Natural killer cell (primary cell): Measurements from ENCODE around the gene COL9A2. TPM values are rescaled to one million over a fixed set of nuclear protein-coding genes. Genes with fewer than 3 reads are reported as not detected.

Experiments used
- ATAC-seq, 3 donors: fragments of 150-1000 bp in 2 of 3; fragments of 200-7000 bp in 1 of 3; cut with Tn5 transposase; 1 replicate in 1 of 3; 2 replicates in 2 of 3; pipeline ENCODE4 v1.10.0; 2021; ENCODE audit warnings: mild to moderate bottlenecking in 2 of 3, moderate library complexity in 2 of 3
- DNase-seq, 2 donors: peaks; one replicate each; pipeline versions ENCODE4 v3.0.0 to v3.0.0-alpha.2; 2013 to 2021; ENCODE audit warnings: mixed read lengths in 1 of 2
- H3K27ac ChIP-seq: one replicate; pipeline ENCODE4 v1.5.1; 2013; ENCODE audit warnings: mild to moderate bottlenecking, low read length
- H3K27me3 ChIP-seq: one replicate; pipeline ENCODE4 v1.6.1; 2013; ENCODE audit warnings: low read length; ENCODE audit not compliant: control insufficient read depth, insufficient read depth
- H3K36me3 ChIP-seq: one replicate; pipeline ENCODE4 v1.6.1; 2013; ENCODE audit warnings: low read length; ENCODE audit not compliant: control insufficient read depth, insufficient read depth
- H3K4me1 ChIP-seq: one replicate; pipeline ENCODE4 v1.6.1; 2013; ENCODE audit warnings: low read length; ENCODE audit not compliant: control insufficient read depth, insufficient read depth
- H3K4me3 ChIP-seq: one replicate; pipeline ENCODE4 v1.5.1; 2013; ENCODE audit warnings: low read length
- H3K9me3 ChIP-seq: one replicate; pipeline ENCODE4 v1.6.1; 2013; ENCODE audit warnings: low read length; ENCODE audit not compliant: control insufficient read depth, insufficient read depth
- H3K27ac Mint-ChIP-seq, 2 donors: one replicate each; pipeline ENCODE4 v1.8.0; 2022; ENCODE audit warnings: mild to moderate bottlenecking in 2 of 2, mixed read lengths in 2 of 2, moderate library complexity in 1 of 2
- H3K27me3 Mint-ChIP-seq, 2 donors: one replicate each; pipeline ENCODE4 v1.8.0; 2022; ENCODE audit warnings: low read depth in 2 of 2, mixed read lengths in 2 of 2
- H3K36me3 Mint-ChIP-seq: one replicate; pipeline ENCODE4 v1.8.0; 2022; ENCODE audit warnings: mixed read lengths
- H3K4me1 Mint-ChIP-seq, 2 donors: one replicate each; pipeline ENCODE4 v1.8.0; 2022; ENCODE audit warnings: mixed read lengths in 2 of 2
- H3K4me3 Mint-ChIP-seq: one replicate; pipeline ENCODE4 v1.8.0; 2022; ENCODE audit warnings: mild to moderate bottlenecking, moderate library complexity, mixed read lengths
- H3K9me3 Mint-ChIP-seq, 2 donors: one replicate each; pipeline ENCODE4 v1.8.0; 2022; ENCODE audit warnings: mixed read lengths in 2 of 2
- WGBS: methylation state at CpG from one replicate; pipeline ENCODE4 v1.1.7; 2013; ENCODE audit warnings: missing lambda C conversion rate; ENCODE audit not compliant: insufficient coverage; 5-methylcytosine and 5-hydroxymethylcytosine counted together
- intact Hi-C: fragments of 100-400 bp; cut with micrococcal nuclease; formaldehyde crosslinking; loops from one replicate; pipeline ENCODE4 v1.14.2; 2022
- total RNA-seq, 4 donors: library from RNA; stranded (reverse); fragments of 120-200 nt in 1 of 4; gene quantifications; one replicate each; pipeline versions ENCODE4 v1.2.3 to v1.2.4, GENCODE V29; 2013 to 2022
- TF ChIP-seq, protein P1 (sequence below): fragments of 200-600 bp; IDR thresholded peaks from one replicate; pipeline ENCODE4 v1.8.0; 2022; ENCODE audit warnings: antibody characterized with exemption

The COL9A2 gene
- total RNA-seq, 3 donors from 2014 or later (not counting 1 experiment from before 2014, with no cell fraction given): 2.4 to 2.6 (median 2.5) TPM

- Mint-ChIP-seq H3K9me3 (no peaks in the 10 kb centered on the region), H3K4me3 (no peak overlapping the region), H3K4me1 (peaks cover 8% of the 10 kb centered on the region in 2 donors), H3K27me3 (no peaks in the 10 kb centered on the region), H3K27ac (no peak overlapping the region), H3K36me3 (no peaks in the 10 kb centered on the region)
- intact Hi-C loops: no loop called here
- DNase-seq (no peak), ATAC-seq (no peak)
- H3K36me3 ChIP-seq: no peaks in the 10 kb centered on the region
- H3K9me3 ChIP-seq: no peaks in the 10 kb centered on the region
- no peak overlapping the region for H3K4me3 ChIP-seq
- no peak overlapping the region for H3K27ac ChIP-seq
- TF ChIP-seq, protein P1, sequence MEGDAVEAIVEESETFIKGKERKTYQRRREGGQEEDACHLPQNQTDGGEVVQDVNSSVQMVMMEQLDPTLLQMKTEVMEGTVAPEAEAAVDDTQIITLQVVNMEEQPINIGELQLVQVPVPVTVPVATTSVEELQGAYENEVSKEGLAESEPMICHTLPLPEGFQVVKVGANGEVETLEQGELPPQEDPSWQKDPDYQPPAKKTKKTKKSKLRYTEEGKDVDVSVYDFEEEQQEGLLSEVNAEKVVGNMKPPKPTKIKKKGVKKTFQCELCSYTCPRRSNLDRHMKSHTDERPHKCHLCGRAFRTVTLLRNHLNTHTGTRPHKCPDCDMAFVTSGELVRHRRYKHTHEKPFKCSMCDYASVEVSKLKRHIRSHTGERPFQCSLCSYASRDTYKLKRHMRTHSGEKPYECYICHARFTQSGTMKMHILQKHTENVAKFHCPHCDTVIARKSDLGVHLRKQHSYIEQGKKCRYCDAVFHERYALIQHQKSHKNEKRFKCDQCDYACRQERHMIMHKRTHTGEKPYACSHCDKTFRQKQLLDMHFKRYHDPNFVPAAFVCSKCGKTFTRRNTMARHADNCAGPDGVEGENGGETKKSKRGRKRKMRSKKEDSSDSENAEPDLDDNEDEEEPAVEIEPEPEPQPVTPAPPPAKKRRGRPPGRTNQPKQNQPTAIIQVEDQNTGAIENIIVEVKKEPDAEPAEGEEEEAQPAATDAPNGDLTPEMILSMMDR: no peak
- 88% methylated on average over 2 of the region's 2 CpGs for WGBS
- H3K4me1 ChIP-seq: peaks cover 29% of the 10 kb centered on the region
- peaks cover 2% of the 10 kb centered on the region for H3K27me3 ChIP-seq
These were observed 7.0 kb downstream of the COL9A2 start for GRCh38 chr1:40310129-40310461.

DNA sequence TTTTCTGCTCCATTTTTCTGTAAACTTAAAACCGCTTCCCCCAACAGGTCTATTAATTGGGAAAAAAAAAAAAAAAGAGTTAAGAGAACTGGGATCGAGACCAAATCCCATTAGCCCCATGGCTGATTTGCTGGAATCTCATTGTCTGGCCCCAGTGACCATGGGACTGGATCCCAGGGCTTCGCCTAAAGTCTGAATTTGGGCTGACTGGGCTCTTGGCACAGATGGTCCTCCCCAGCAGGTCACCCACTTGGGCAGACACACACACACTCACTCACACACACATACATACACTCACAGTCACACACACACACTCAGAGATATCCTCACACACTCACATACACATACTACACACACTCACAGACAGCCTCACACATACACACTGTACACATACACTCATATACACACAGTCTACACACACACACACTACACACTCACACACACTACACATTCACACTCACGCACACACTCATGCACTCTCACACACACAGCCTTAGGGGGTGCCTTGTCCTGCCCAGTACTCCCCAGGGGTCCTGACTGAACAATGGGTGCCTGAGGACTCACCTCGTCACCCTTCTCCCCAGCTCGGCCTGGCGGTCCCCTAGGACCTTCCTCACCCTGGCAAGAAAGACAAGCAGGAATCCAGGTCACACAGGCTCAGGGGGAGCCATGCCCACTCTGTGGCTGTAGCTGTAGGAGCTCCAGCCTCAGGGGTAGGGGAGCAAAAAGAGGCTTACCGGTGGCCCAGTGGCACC lies 7.5 kb downstream of the COL9A2 start:
- H3K27ac Mint-ChIP-seq: no peak overlapping the region
- H3K27me3 ChIP-seq: no peaks in the 10 kb centered on the region
- no peaks in the 10 kb centered on the region for H3K27me3 Mint-ChIP-seq
- no peak for ATAC-seq
- H3K27ac ChIP-seq: no peak overlapping the region
- no peaks in the 10 kb centered on the region for H3K36me3 Mint-ChIP-seq
- no peak overlapping the region for H3K4me3 Mint-ChIP-seq
- intact Hi-C loops: no loop called here
- H3K4me3 ChIP-seq: no peak overlapping the region
- TF ChIP-seq, protein P1: no peak
- H3K9me3 ChIP-seq: no peaks in the 10 kb centered on the region
- H3K4me1 Mint-ChIP-seq: peaks cover 2 to 3% of the 10 kb centered on the region in 2 donors
- no peak for DNase-seq
- peaks cover 24% of the 10 kb centered on the region for H3K4me1 ChIP-seq
- H3K9me3 Mint-ChIP-seq: no peaks in the 10 kb centered on the region
- H3K36me3 ChIP-seq: no peaks in the 10 kb centered on the region
- 95% methylated on average over 7 of the region's 8 CpGs for WGBS

GRCh38 chr1:40308036-40308727 lies 8.9 kb downstream of the COL9A2 start:
- Histone ChIP-seq H3K4me1 (peaks cover 18% of the 10 kb centered on the region), H3K27me3 (no peaks in the 10 kb centered on the region), H3K36me3 (no peaks in the 10 kb centered on the region), H3K4me3 (no peak overlapping the region), H3K9me3 (no peaks in the 10 kb centered on the region), H3K27ac (no peak overlapping the region)
- H3K4me3 Mint-ChIP-seq: no peak overlapping the region
- H3K9me3 Mint-ChIP-seq: no peaks in the 10 kb centered on the region
- TF ChIP-seq, protein P1: no peak
- DNase-seq: no peak
- no peaks in the 10 kb centered on the region for H3K4me1 Mint-ChIP-seq
- H3K27ac Mint-ChIP-seq: no peak overlapping the region
- intact Hi-C loops: no loop called here
- no peaks in the 10 kb centered on the region for H3K27me3 Mint-ChIP-seq
- ATAC-seq: no peak
- 94% methylated on average over 6 of the region's 6 CpGs for WGBS
- no peaks in the 10 kb centered on the region for H3K36me3 Mint-ChIP-seq
